AG04449 (cell line): Measurements from ENCODE around the gene SPAG17.

Source experiments
- CTCF ChIA-PET: fragments of 350-600 bp; formaldehyde crosslinking; extraction: SDS; loops from one replicate; lab custom pipeline; 2021; ENCODE audit warnings: antibody characterized with exemption; lab: Yijun Ruan, JAX
- POLR2A ChIA-PET: fragments of 400-600, 350-600 bp; formaldehyde crosslinking; extraction: SDS; loops from one replicate; lab custom pipeline; 2020; ENCODE audit warnings: antibody characterized with exemption, inconsistent platforms; lab: Yijun Ruan, JAX
- DNase-seq: peaks from one replicate; pipeline ENCODE4 v3.0.0-alpha.2; 2010; ENCODE audit warnings: low read depth, low spot score
- H3K4me3 ChIP-seq: 2 replicates; pipeline ENCODE4 v1.5.1; 2011; ENCODE audit warnings: low read depth, mild to moderate bottlenecking, control low read depth, low read length
- TF ChIP-seq, protein P1 (sequence below): IDR thresholded peaks from one replicate; pipeline ENCODE4 v1.5.1; 2011; ENCODE audit warnings: mild to moderate bottlenecking, moderate library complexity, low read length, control low read depth, inconsistent platforms; ENCODE audit not compliant: insufficient read depth; ENCODE audit errors: missing control alignments

The SPAG17 gene

GRCh38 chr1:118124064-118124463, 61.0 kb downstream of the SPAG17 start:
- TF ChIP-seq, protein P1, sequence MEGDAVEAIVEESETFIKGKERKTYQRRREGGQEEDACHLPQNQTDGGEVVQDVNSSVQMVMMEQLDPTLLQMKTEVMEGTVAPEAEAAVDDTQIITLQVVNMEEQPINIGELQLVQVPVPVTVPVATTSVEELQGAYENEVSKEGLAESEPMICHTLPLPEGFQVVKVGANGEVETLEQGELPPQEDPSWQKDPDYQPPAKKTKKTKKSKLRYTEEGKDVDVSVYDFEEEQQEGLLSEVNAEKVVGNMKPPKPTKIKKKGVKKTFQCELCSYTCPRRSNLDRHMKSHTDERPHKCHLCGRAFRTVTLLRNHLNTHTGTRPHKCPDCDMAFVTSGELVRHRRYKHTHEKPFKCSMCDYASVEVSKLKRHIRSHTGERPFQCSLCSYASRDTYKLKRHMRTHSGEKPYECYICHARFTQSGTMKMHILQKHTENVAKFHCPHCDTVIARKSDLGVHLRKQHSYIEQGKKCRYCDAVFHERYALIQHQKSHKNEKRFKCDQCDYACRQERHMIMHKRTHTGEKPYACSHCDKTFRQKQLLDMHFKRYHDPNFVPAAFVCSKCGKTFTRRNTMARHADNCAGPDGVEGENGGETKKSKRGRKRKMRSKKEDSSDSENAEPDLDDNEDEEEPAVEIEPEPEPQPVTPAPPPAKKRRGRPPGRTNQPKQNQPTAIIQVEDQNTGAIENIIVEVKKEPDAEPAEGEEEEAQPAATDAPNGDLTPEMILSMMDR = no peak
- no peak for DNase-seq
- ChIA-PET POLR2A (no interaction called here), CTCF (interaction anchor here (1.3 to 1.8 kb wide), 2 partner anchors 12 to 13 kb away, joined by 3 to 4 read pairs; no protein-coding TSS in a partner anchor)
- H3K4me3 ChIP-seq = no peak overlapping the region

DNA sequence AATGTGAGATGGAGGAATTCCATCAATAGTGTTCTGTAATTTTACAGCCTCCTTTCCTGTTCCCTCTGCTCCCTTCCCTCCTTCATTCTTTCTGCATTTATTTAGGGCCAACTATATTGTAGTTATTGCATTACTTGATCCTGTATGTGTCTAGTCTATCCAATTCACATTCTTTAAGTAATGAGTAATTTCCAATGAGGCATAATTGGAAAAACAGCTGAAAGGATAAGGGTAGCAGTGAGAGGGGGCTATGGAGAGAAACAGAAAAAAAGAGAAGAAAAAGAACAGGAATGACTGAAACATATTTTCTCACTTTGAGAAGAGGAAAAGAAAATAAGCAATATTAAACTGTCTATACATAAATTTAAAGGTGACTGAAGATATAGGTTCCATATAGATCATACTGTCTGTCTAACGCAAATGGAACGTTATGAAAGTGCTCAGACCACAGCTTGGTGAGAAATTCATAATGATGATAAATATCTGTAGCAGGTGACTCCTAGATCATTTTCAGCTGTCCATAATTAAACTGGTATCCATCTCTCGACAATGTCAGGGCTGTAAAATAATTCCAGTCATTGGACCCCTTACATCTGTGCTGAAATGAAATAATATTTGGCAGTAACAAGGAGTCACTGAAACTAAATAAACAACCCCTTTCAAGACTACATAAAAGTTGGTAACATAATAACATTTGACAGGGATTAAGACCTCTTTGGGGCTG, 61.8 kb downstream of the SPAG17 start:
- ChIA-PET POLR2A (no interaction called here), CTCF (interaction anchor here (1.3 to 1.8 kb wide), 2 partner anchors 11 to 12 kb away, joined by 3 to 4 read pairs; no protein-coding TSS in a partner anchor)
- no peak overlapping the region for H3K4me3 ChIP-seq
- TF ChIP-seq, protein P1 = no peak
- no peak for DNase-seq

DNA sequence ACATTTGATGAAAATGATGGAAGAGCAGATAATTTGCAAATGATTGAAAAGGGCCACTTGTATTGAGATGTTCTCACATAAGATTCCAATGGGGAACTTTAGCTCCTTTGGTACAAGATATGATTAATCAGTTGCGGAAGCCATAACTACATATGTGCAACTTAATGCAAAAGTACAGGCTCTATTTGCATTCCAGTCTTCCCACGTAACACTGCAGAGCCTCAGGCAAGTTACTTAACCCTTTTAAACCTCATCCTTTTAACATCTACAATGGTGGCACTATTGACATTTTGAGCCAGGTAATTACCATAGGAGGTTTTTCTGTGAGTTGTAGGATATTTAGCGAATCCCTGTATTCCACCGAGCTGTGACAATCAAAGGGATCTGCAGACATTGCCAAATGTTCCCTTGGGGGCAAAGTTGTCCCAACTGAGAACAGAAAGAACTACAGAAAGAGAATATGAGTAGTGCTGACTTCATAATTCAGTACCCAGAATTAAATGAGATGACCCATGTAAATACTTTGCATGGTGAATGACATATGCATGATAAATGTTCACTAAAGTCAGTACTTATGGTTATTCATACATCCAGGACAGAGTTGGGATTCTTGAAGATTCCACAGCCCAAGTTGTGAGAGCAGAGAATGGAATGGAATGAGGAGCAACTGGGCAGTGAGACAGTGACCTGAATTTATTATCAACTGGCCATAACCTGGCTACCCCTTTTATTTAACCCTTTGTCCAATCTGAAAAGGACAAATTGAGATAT, 62.6 kb downstream of the SPAG17 start:
- TF ChIP-seq, protein P1 = no peak
- CTCF ChIA-PET = interaction anchor here (0.9 kb wide), 1 partner anchor 9 kb away, joined by 3 read pairs; no protein-coding TSS in a partner anchor
- POLR2A ChIA-PET = no interaction called here

GRCh38 chr1:118118873-118119463, 66.1 kb downstream of the SPAG17 start:
- ChIA-PET CTCF (interaction anchor here (0.7 to 1.4 kb wide), 2 partner anchors 8 to 42 kb away, joined by 3 to 4 read pairs; no protein-coding TSS in a partner anchor), POLR2A (no interaction called here)
- H3K4me3 ChIP-seq = no peak overlapping the region
- DNase-seq = no peak
- TF ChIP-seq, protein P1 = no peak

More for the DNA sequence above, 62.6 kb downstream of the SPAG17 start:
- no peak overlapping the region for H3K4me3 ChIP-seq
- no peak for DNase-seq

DNA sequence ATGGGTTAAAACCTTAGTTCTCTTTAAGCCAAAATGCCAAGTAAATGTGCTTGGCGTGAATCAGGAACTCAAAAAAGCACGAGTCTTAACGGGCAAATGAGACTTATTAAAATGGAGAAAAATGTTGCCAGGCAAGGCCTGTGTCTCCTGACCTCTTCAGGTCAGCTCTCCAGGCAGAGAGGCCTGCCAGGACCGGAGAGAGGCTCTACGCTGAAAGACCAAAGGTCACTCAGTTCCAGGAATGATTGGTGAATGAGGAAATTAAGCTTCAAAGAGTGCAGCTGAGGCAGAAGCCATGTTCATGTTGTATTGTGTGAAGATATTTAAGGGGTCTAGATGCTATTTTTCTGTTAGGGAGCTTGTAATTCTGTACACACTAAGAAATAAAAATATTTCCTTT, 66.6 kb downstream of the SPAG17 start:
- ChIA-PET POLR2A (no interaction called here), CTCF (interaction anchor here (1.4 kb wide), 1 partner anchor 41 kb away, joined by 4 read pairs; no protein-coding TSS in a partner anchor)
- H3K4me3 ChIP-seq = no peak overlapping the region
- TF ChIP-seq, protein P1 = no peak
- DNase-seq = no peak

DNA sequence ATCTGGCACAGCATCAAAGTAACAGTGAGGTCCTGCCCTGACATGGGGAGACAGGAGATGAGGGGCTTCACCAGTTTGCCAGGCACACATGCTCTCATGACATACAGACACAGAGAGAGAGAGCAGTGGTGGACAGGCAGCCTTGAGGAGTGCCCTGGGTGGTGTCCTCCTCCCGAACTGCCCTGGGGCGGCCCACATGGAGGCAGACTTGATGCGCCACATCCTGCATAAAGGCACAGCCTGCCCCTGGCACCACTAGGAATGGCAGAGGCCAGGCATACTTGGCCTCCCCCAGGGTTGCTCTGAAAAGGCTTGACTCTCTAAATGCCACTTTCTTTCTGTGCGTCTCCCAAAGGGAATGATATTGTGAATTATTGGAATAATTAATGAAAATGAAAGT, 67.5 kb downstream of the SPAG17 start:
- H3K4me3 ChIP-seq = no peak overlapping the region
- TF ChIP-seq, protein P1 = no peak
- ChIA-PET POLR2A (no interaction called here), CTCF (no interaction called here)
- no peak for DNase-seq
